ENCODE results near the gene USP25.

The USP25 gene

GRCh38 chr21:15809065-15809464 is 79.3 kb downstream of the USP25 start:
- H2BK12ac ChIP-seq (ENCODE audit: low read length): no peak overlapping the region
- no peak overlapping the region for H3K9ac ChIP-seq (ENCODE audit: low read length)
- H3K79me1 ChIP-seq (ENCODE audit: low read length): no peaks in the 10 kb centered on the region
- no peaks in the 10 kb centered on the region for H3K27me3 ChIP-seq (ENCODE audit: insufficient read depth, low read length)
- no peaks in the 10 kb centered on the region for H3K4me1 ChIP-seq (ENCODE audit: control insufficient read depth in 1 of 2, insufficient read depth in 2 of 2, low read length in 2 of 2)
- H2BK120ac ChIP-seq (ENCODE audit: insufficient read depth, low read length, poor library complexity): no peak overlapping the region
- no peak overlapping the region for H2AK5ac ChIP-seq (ENCODE audit: low read length)
- H3K9me3 ChIP-seq (ENCODE audit: insufficient read depth, low read depth, low read length): no peaks in the 10 kb centered on the region
- no peak overlapping the region for H3K23ac ChIP-seq (ENCODE audit: low read length)
- no peak overlapping the region for H4K8ac ChIP-seq (ENCODE audit: low read depth, low read length)
- no peak overlapping the region for H3K4me3 ChIP-seq (ENCODE audit: low read depth, low read length)
- H3K14ac ChIP-seq (ENCODE audit: low read length): no peak overlapping the region
- H3K18ac ChIP-seq (ENCODE audit: low read length): no peak overlapping the region
- H3K4ac ChIP-seq (ENCODE audit: low read depth, low read length): no peak overlapping the region
- no peaks in the 10 kb centered on the region for H3K79me2 ChIP-seq (ENCODE audit: control insufficient read depth, insufficient read depth, low read length, poor library complexity)
- no peak overlapping the region for H2BK5ac ChIP-seq (ENCODE audit: low read depth, low read length, poor library complexity)
- no peak overlapping the region for H2AFZ ChIP-seq (ENCODE audit: insufficient read depth, low read length, poor library complexity)
- H3K36me3 ChIP-seq (ENCODE audit: control insufficient read depth in 1 of 2, insufficient read depth in 2 of 2, low read length in 2 of 2): peaks cover 2 to 5% of the 10 kb centered on the region in 2 experiments
- H4K12ac ChIP-seq (ENCODE audit: low read depth, low read length): no peak overlapping the region
- whole genome bisulfite sequencing (ENCODE audit: extremely low coverage, insufficient coverage, insufficient read length): no CpG with 5 or more reads among the region's 7 CpGs
- DNase-seq: peak; percentile 2 to 51
- H3K27ac ChIP-seq (ENCODE audit: low read depth, low read length): no peak overlapping the region
- no peak overlapping the region for H4K91ac ChIP-seq (ENCODE audit: low read depth, low read length)
- H3K4me2 ChIP-seq (ENCODE audit: low read length): no peak overlapping the region

- Histone ChIP-seq H3K4me1 (ENCODE audit: control insufficient read depth in 1 of 2, insufficient read depth in 2 of 2, low read length in 2 of 2) (no peaks in the 10 kb centered on the region), H2BK120ac (ENCODE audit: insufficient read depth, low read length, poor library complexity) (no peak overlapping the region), H3K9me3 (ENCODE audit: insufficient read depth, low read depth, low read length) (peaks cover under 1% of the 10 kb centered on the region), H2AFZ (ENCODE audit: insufficient read depth, low read length, poor library complexity) (no peak overlapping the region), H2BK5ac (ENCODE audit: low read depth, low read length, poor library complexity) (no peak overlapping the region), H4K12ac (ENCODE audit: low read depth, low read length) (no peak overlapping the region), H2BK12ac (ENCODE audit: low read length) (no peak overlapping the region), H3K9ac (ENCODE audit: low read length) (no peak overlapping the region), H4K91ac (ENCODE audit: low read depth, low read length) (no peak overlapping the region), H3K4ac (ENCODE audit: low read depth, low read length) (no peak overlapping the region), H3K27me3 (ENCODE audit: insufficient read depth, low read length) (no peaks in the 10 kb centered on the region), H2AK5ac (ENCODE audit: low read length) (no peak overlapping the region), H3K36me3 (ENCODE audit: control insufficient read depth in 1 of 2, insufficient read depth in 2 of 2, low read length in 2 of 2) (peaks cover 3 to 6% of the 10 kb centered on the region in 2 experiments), H3K14ac (ENCODE audit: low read length) (no peak overlapping the region), H3K4me3 (ENCODE audit: low read depth, low read length) (no peak overlapping the region), H3K27ac (ENCODE audit: low read depth, low read length) (no peak overlapping the region), H4K8ac (ENCODE audit: low read depth, low read length) (no peak overlapping the region), H3K18ac (ENCODE audit: low read length) (no peak overlapping the region), H3K4me2 (ENCODE audit: low read length) (no peak overlapping the region), H3K79me1 (ENCODE audit: low read length) (no peaks in the 10 kb centered on the region), H3K79me2 (ENCODE audit: control insufficient read depth, insufficient read depth, low read length, poor library complexity) (no peaks in the 10 kb centered on the region), H3K23ac (ENCODE audit: low read length) (no peak overlapping the region)
- no CpG with 5 or more reads among the region's 3 CpGs for whole genome bisulfite sequencing (ENCODE audit: extremely low coverage, insufficient coverage, insufficient read length)
- peak in 1 of 2 donors; percentile 51 for DNase-seq
Measured at GRCh38 chr21:15809818-15810217, 80.0 kb downstream of the USP25 start.

DNA sequence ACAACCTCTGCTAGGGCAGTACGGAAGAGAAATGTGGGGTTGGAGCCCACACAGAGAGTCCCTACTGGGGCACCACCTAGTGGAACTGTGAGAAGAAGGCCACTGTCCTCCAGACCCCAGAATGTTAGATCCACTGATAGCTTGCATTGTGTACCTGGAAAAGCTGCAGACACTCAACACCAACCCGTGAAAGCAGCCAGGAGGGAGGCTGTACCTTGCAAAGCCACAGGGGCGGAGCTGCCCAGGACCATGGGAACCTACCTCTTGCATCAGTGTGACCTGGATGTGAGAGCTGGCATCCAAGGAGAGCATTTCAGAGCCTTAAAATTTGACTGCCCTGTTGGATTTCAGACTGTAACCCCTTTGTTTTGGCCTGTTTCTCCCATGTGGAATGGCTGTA is 85.5 kb downstream of the USP25 start:
- H2BK120ac ChIP-seq (ENCODE audit: insufficient read depth, low read length, poor library complexity): no peak overlapping the region
- H4K8ac ChIP-seq (ENCODE audit: low read depth, low read length): no peak overlapping the region
- no peak overlapping the region for H3K14ac ChIP-seq (ENCODE audit: low read length)
- H3K4me1 ChIP-seq (ENCODE audit: control insufficient read depth in 1 of 2, insufficient read depth in 2 of 2, low read length in 2 of 2): no peaks in the 10 kb centered on the region
- no CpG with 5 or more reads among the region's 3 CpGs for WGBS (ENCODE audit: extremely low coverage, insufficient coverage, insufficient read length)
- DNase-seq: no peak
- no peak overlapping the region for H3K4me2 ChIP-seq (ENCODE audit: low read length)
- no peak overlapping the region for H4K12ac ChIP-seq (ENCODE audit: low read depth, low read length)
- H2AFZ ChIP-seq (ENCODE audit: insufficient read depth, low read length, poor library complexity): no peak overlapping the region
- H3K23ac ChIP-seq (ENCODE audit: low read length): no peak overlapping the region
- no peak overlapping the region for H2BK5ac ChIP-seq (ENCODE audit: low read depth, low read length, poor library complexity)
- peaks cover 7% of the 10 kb centered on the region for H3K9me3 ChIP-seq (ENCODE audit: insufficient read depth, low read depth, low read length)
- no peak overlapping the region for H4K91ac ChIP-seq (ENCODE audit: low read depth, low read length)
- H3K9ac ChIP-seq (ENCODE audit: low read length): no peak overlapping the region
- no peaks in the 10 kb centered on the region for H3K79me2 ChIP-seq (ENCODE audit: control insufficient read depth, insufficient read depth, low read length, poor library complexity)
- no peak overlapping the region for H3K27ac ChIP-seq (ENCODE audit: low read depth, low read length)
- H2AK5ac ChIP-seq (ENCODE audit: low read length): no peak overlapping the region
- H3K79me1 ChIP-seq (ENCODE audit: low read length): no peaks in the 10 kb centered on the region
- H3K36me3 ChIP-seq (ENCODE audit: control insufficient read depth in 1 of 2, insufficient read depth in 2 of 2, low read length in 2 of 2): peaks cover 15 to 16% of the 10 kb centered on the region in 2 experiments
- H3K4ac ChIP-seq (ENCODE audit: low read depth, low read length): no peak overlapping the region
- H3K4me3 ChIP-seq (ENCODE audit: low read depth, low read length): no peak overlapping the region
- H2BK12ac ChIP-seq (ENCODE audit: low read length): no peak overlapping the region
- H3K18ac ChIP-seq (ENCODE audit: low read length): no peak overlapping the region
- H3K27me3 ChIP-seq (ENCODE audit: insufficient read depth, low read length): no peaks in the 10 kb centered on the region

DNA sequence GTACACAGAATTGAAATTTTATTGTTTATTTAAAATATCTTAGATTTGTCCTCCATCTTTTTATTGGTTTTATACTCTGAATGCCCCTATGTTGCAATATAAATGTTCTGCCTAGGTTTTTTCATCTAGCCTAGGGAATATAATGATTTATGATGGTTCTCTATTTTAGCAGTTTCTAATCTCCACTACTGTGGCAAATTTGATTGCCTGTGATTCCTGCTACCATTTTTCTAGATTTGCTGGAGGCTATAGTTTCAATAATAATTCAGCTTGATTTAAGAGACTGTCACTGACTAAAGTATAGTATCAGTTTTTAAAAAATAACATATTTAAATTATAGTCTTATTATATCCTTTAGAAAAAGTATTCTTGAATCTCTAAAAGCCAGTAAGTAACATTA is 90.5 kb downstream of the USP25 start:
- H3K4me1 ChIP-seq (ENCODE audit: control insufficient read depth in 1 of 2, insufficient read depth in 2 of 2, low read length in 2 of 2): no peaks in the 10 kb centered on the region
- no peak overlapping the region for H2BK5ac ChIP-seq (ENCODE audit: low read depth, low read length, poor library complexity)
- H3K36me3 ChIP-seq (ENCODE audit: control insufficient read depth in 1 of 2, insufficient read depth in 2 of 2, low read length in 2 of 2): peaks cover 8 to 10% of the 10 kb centered on the region in 2 experiments
- no peaks in the 10 kb centered on the region for H3K79me2 ChIP-seq (ENCODE audit: control insufficient read depth, insufficient read depth, low read length, poor library complexity)
- H3K27ac ChIP-seq (ENCODE audit: low read depth, low read length): no peak overlapping the region
- DNase-seq: no peak
- no peak overlapping the region for H3K23ac ChIP-seq (ENCODE audit: low read length)
- no peak overlapping the region for H3K4me3 ChIP-seq (ENCODE audit: low read depth, low read length)
- H4K12ac ChIP-seq (ENCODE audit: low read depth, low read length): no peak overlapping the region
- no peak overlapping the region for H4K91ac ChIP-seq (ENCODE audit: low read depth, low read length)
- H3K4ac ChIP-seq (ENCODE audit: low read depth, low read length): no peak overlapping the region
- H2BK12ac ChIP-seq (ENCODE audit: low read length): no peak overlapping the region
- H3K27me3 ChIP-seq (ENCODE audit: insufficient read depth, low read length): no peaks in the 10 kb centered on the region
- H3K14ac ChIP-seq (ENCODE audit: low read length): no peak overlapping the region
- H3K79me1 ChIP-seq (ENCODE audit: low read length): no peaks in the 10 kb centered on the region
- no peak overlapping the region for H2AK5ac ChIP-seq (ENCODE audit: low read length)
- H2BK120ac ChIP-seq (ENCODE audit: insufficient read depth, low read length, poor library complexity): no peak overlapping the region
- peaks cover 2% of the 10 kb centered on the region for H3K9me3 ChIP-seq (ENCODE audit: insufficient read depth, low read depth, low read length)
- no peak overlapping the region for H3K4me2 ChIP-seq (ENCODE audit: low read length)
- no peak overlapping the region for H3K18ac ChIP-seq (ENCODE audit: low read length)
- no peak overlapping the region for H3K9ac ChIP-seq (ENCODE audit: low read length)
- no peak overlapping the region for H4K8ac ChIP-seq (ENCODE audit: low read depth, low read length)
- H2AFZ ChIP-seq (ENCODE audit: insufficient read depth, low read length, poor library complexity): no peak overlapping the region

Measured in trophoblast cell (in vitro differentiated cells and primary cell).